ENCODE measurements around the gene COMMD10. TPM values are rescaled to one million over a fixed set of nuclear protein-coding genes. Genes with fewer than 3 reads are reported as not detected.

Gene COMMD10
- polyA plus RNA-seq, 1 donor from 2014 or later, result 23.1 TPM

- Histone ChIP-seq H2AFZ (ENCODE audit: low read depth, low read length) (no peak overlapping the region), H3F3A (ENCODE audit: insufficient read depth, low read length, poor library complexity, severe bottlenecking) (no peaks in the 10 kb centered on the region), H3K4me3 (ENCODE audit: low read length) (no peak overlapping the region), H3K4me2 (ENCODE audit: low read length) (no peak overlapping the region), H3K9ac (ENCODE audit: low read length) (no peak overlapping the region), H3K9me2 (ENCODE audit: insufficient read depth, low read length) (no peaks in the 10 kb centered on the region), H3K36me3 (ENCODE audit: insufficient read depth, low read length) (no peaks in the 10 kb centered on the region), H3K27ac (ENCODE audit: low read length) (no peak overlapping the region), H4K20me1 (ENCODE audit: insufficient read depth) (no peaks in the 10 kb centered on the region), H3K27me3 (ENCODE audit: insufficient read depth, low read depth, low read length) (no peaks in the 10 kb centered on the region), H3K79me2 (replicated peaks; ENCODE audit: insufficient read depth, low read length) (no peaks in the 10 kb centered on the region), H3K9me3 (ENCODE audit: low read length) (no peaks in the 10 kb centered on the region)
- TF ChIP-seq POLR2AphosphoS5 (IDR thresholded peaks at IDR 0.05) (no peak), EP300 (conservative IDR thresholded peaks at IDR 0.05; ENCODE audit: poor library complexity, severe bottlenecking) (no peak)
Measured at GRCh38 chr5:116299746-116300640, 215.2 kb downstream of the COMMD10 start.

DNA sequence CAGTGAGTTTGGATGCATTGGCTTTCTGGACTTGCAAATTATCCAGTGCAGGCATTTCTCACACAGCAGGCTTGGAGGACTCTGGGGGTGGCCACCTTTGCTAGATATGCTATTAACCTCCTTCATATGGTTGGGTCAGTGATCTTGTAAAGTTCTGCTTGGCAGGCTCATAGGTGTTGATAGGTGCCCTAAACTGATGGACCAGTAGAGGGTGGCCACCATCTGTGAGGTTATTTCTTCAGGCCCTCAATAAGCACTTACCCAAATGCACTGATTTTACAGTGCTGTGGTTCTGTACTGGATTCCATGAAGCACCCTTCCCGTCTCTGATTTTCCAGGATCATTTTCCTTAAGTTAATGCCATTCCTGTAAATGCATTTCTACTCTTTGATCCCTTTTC lies 216.3 kb downstream of the COMMD10 start:
- Histone ChIP-seq H3K27ac (ENCODE audit: low read length) (no peak overlapping the region), H2AFZ (ENCODE audit: low read depth, low read length) (no peak overlapping the region), H3K9me3 (ENCODE audit: low read length) (no peaks in the 10 kb centered on the region), H3K27me3 (ENCODE audit: insufficient read depth, low read depth, low read length) (no peaks in the 10 kb centered on the region), H4K20me1 (ENCODE audit: insufficient read depth) (no peaks in the 10 kb centered on the region), H3K4me3 (ENCODE audit: low read length) (no peak overlapping the region), H3K9me2 (ENCODE audit: insufficient read depth, low read length) (no peaks in the 10 kb centered on the region), H3K9ac (ENCODE audit: low read length) (no peak overlapping the region), H3K4me2 (ENCODE audit: low read length) (no peak overlapping the region), H3K36me3 (ENCODE audit: insufficient read depth, low read length) (peaks cover 5% of the 10 kb centered on the region), H3F3A (ENCODE audit: insufficient read depth, low read length, poor library complexity, severe bottlenecking) (no peaks in the 10 kb centered on the region), H3K79me2 (replicated peaks; ENCODE audit: insufficient read depth, low read length) (no peaks in the 10 kb centered on the region)
- TF ChIP-seq, protein P1, sequence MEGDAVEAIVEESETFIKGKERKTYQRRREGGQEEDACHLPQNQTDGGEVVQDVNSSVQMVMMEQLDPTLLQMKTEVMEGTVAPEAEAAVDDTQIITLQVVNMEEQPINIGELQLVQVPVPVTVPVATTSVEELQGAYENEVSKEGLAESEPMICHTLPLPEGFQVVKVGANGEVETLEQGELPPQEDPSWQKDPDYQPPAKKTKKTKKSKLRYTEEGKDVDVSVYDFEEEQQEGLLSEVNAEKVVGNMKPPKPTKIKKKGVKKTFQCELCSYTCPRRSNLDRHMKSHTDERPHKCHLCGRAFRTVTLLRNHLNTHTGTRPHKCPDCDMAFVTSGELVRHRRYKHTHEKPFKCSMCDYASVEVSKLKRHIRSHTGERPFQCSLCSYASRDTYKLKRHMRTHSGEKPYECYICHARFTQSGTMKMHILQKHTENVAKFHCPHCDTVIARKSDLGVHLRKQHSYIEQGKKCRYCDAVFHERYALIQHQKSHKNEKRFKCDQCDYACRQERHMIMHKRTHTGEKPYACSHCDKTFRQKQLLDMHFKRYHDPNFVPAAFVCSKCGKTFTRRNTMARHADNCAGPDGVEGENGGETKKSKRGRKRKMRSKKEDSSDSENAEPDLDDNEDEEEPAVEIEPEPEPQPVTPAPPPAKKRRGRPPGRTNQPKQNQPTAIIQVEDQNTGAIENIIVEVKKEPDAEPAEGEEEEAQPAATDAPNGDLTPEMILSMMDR (IDR thresholded peaks at IDR 0.05; ENCODE audit: poor library complexity, severe bottlenecking), result no peak
- TF ChIP-seq RAD21 (conservative IDR thresholded peaks at IDR 0.05) (no peak), TAF1 (IDR thresholded peaks at IDR 0.05; ENCODE audit: low read depth) (no peak), SMC3 (conservative IDR thresholded peaks at IDR 0.05; ENCODE audit: poor library complexity) (no peak), MXI1 (conservative IDR thresholded peaks at IDR 0.05; ENCODE audit: poor library complexity, severe bottlenecking) (no peak), EZH2 (IDR thresholded peaks at IDR 0.05; ENCODE audit: borderline replicate concordance, insufficient read depth, low read length, poor library complexity, severe bottlenecking) (no peak), EP300 (conservative IDR thresholded peaks at IDR 0.05; ENCODE audit: poor library complexity, severe bottlenecking) (no peak), POLR2AphosphoS5 (IDR thresholded peaks at IDR 0.05) (no peak)
- TF ChIP-seq, protein P2, sequence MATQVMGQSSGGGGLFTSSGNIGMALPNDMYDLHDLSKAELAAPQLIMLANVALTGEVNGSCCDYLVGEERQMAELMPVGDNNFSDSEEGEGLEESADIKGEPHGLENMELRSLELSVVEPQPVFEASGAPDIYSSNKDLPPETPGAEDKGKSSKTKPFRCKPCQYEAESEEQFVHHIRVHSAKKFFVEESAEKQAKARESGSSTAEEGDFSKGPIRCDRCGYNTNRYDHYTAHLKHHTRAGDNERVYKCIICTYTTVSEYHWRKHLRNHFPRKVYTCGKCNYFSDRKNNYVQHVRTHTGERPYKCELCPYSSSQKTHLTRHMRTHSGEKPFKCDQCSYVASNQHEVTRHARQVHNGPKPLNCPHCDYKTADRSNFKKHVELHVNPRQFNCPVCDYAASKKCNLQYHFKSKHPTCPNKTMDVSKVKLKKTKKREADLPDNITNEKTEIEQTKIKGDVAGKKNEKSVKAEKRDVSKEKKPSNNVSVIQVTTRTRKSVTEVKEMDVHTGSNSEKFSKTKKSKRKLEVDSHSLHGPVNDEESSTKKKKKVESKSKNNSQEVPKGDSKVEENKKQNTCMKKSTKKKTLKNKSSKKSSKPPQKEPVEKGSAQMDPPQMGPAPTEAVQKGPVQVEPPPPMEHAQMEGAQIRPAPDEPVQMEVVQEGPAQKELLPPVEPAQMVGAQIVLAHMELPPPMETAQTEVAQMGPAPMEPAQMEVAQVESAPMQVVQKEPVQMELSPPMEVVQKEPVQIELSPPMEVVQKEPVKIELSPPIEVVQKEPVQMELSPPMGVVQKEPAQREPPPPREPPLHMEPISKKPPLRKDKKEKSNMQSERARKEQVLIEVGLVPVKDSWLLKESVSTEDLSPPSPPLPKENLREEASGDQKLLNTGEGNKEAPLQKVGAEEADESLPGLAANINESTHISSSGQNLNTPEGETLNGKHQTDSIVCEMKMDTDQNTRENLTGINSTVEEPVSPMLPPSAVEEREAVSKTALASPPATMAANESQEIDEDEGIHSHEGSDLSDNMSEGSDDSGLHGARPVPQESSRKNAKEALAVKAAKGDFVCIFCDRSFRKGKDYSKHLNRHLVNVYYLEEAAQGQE (IDR thresholded peaks at IDR 0.05; ENCODE audit: borderline replicate concordance), result no peak

Data from neural cell (in vitro differentiated cells).